Astrocyte of the spinal cord (primary cell): ENCODE data around the gene AKT3.
A peak's percentile ranks its signal among the peaks of the same experiment; 100 is the strongest.

Experiments
- DNase-seq: peaks from one replicate; pipeline ENCODE4 v3.0.0; 2011; ENCODE audit warnings: low read depth, low spot score
- H3K4me3 ChIP-seq: 2 replicates; pipeline ENCODE4 v1.5.1; 2011; ENCODE audit warnings: low read depth, mild to moderate bottlenecking, low read length, moderate library complexity
- in situ Hi-C: cut with HindIII; loops from 2 replicates; pipeline ENCODE4 v1.10.0; 2017; ENCODE audit warnings: low sequenced_read_pairs
- TF ChIP-seq, protein P1 (sequence below): IDR thresholded peaks from 2 replicates; pipeline ENCODE4 v1.5.1; 2012; ENCODE audit warnings: low read depth, mild to moderate bottlenecking, low read length, inconsistent platforms

AKT3 gene

DNA sequence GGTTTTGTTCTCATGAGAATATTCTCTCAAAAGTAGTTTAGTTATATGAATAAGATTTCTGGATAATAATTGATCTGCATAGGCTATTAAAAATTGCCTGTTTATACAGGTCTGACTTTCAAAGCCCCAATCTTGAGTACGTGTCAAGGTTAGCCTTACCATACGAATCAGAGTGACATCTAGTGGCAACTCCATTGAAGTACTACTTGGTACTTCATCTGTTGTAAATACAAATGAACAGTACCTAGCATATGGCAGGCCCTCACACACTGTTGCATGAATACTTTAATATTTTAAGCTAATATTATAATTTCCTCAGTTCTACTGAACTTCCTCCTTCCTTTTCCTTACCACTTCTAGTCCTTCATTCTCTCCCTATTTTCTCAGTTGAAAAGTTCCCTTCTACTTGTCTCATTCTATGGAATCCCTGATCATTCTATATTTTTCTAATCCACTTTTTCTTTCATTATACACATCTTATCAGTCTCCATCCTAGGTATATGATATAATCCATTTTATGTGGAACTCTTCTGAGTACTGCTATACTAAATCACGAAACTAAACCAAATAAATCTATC lies 101.2 kb downstream of the AKT3 start:
- TF ChIP-seq, protein P1, sequence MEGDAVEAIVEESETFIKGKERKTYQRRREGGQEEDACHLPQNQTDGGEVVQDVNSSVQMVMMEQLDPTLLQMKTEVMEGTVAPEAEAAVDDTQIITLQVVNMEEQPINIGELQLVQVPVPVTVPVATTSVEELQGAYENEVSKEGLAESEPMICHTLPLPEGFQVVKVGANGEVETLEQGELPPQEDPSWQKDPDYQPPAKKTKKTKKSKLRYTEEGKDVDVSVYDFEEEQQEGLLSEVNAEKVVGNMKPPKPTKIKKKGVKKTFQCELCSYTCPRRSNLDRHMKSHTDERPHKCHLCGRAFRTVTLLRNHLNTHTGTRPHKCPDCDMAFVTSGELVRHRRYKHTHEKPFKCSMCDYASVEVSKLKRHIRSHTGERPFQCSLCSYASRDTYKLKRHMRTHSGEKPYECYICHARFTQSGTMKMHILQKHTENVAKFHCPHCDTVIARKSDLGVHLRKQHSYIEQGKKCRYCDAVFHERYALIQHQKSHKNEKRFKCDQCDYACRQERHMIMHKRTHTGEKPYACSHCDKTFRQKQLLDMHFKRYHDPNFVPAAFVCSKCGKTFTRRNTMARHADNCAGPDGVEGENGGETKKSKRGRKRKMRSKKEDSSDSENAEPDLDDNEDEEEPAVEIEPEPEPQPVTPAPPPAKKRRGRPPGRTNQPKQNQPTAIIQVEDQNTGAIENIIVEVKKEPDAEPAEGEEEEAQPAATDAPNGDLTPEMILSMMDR = peak; percentile 76
- peak; percentile 84 for DNase-seq
- H3K4me3 ChIP-seq = no peak overlapping the region
- in situ Hi-C loops = no loop called here

DNA sequence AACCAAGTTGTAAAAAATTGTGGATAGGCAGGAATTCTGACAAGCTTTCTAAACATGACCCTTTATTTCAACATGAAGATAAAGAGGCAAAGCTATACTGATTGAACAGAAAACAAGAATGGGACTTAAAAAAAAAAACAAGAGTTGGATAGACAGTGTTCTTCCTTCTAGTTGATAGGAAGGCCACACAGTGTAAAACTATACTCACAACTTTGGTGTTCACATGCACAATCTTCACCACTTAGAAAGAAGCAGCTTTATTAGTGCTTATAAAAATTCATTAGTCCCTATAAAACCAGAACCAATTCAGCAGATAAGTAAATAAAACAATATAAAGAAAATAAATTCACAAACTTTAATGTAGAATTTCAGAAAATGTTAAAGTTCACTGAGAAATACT lies 101.8 kb downstream of the AKT3 start:
- no peak overlapping the region for H3K4me3 ChIP-seq
- no peak for DNase-seq
- TF ChIP-seq, protein P1 = no peak
- in situ Hi-C loops = no loop called here

DNA sequence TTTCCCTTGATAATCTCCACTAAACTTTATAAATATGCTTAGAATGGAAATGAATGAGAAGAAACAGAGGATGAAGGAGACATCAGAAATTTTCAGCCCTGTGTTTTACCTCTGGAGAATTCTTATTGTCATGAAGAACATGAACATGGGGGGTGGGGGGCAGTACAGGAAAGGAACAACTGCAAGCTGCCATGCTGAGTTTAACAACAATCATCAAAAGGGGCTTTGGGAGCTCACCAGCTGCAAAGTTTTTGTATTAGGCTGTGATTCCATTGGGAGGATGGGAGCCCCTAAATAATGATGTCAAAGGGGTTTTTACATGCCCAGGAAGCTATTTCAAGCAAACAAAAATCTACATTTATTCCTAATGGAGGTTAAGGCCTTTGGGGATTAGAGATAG lies 103.3 kb downstream of the AKT3 start:
- TF ChIP-seq, protein P1 = no peak
- in situ Hi-C loops = no loop called here
- DNase-seq = no peak
- no peak overlapping the region for H3K4me3 ChIP-seq

DNA sequence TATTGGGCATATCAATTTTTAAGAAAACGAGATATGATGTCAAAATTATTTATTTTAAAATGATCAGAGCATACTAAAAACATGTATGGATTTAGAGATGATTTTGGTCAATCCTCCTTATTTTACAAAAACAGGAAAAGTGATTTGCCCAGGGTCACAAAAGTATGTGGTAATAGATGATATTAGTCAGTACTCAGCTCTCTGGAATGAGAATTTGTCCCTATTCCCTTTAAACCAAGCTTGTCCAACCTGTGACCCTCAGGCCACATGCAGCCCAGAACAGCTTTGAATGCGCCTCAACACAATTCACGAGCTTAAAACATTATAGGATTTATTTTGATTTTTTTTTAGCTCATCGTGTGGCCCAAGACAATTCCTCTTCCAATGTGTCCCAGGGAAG lies 104.7 kb downstream of the AKT3 start:
- peak; percentile 24 for DNase-seq
- TF ChIP-seq, protein P1 = no peak
- no peak overlapping the region for H3K4me3 ChIP-seq
- in situ Hi-C loops = no loop called here

DNA sequence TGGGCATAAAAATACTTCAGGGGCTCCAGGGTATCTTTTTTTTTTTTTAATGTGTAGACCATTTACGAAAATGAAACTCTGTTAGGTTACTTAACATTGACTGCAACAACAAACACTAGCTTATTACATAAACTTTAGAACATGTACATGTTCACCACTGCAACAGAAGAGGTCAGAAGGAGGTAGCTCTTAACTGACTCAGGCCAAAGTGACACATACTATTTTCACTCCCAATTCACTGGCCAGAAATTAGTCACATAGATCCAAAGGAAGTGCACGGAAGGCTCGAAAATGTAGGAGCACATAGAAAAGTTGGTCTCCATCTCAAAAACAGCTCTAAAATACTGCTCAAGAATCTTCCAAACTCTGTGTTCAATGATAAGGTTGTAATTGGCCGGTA lies 107.2 kb downstream of the AKT3 start:
- in situ Hi-C loops = no loop called here
- H3K4me3 ChIP-seq = no peak overlapping the region
- TF ChIP-seq, protein P1 = no peak
- peak; percentile 79 for DNase-seq

DNA sequence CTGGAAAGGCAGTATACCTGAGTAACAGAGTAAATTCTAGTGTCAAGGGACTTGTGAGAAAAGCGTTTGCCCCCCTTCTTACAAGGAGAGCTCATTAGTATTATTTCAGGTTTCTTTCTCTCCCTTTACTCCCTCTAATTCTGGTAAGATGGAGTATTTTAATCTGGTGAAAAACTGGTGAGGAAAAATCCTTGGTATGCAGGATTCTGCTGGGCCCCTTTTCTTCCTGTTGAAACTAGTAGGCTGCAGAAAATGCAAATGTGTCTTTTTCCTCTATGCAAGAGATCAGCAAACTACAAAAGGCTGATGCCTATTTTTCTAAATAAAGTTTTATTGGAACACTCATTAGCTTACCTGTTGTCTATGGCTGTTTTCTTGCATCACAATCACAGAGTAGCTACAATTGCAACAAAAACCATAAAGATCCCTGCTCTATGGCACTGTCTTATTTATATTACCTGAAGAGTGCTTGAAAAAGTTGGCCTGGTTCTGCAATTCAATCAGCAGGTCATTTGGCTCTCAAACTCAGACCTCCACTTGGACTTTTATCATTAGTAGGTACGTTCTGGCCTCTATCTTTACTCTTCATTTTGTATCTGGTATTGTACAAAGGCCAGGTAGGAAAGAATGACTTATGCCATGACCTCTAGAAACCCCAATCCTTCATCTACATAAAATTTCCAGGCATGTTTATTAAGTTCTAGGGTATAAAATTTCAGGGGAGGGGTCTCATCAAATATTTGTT lies 109.6 kb downstream of the AKT3 start:
- DNase-seq = peak; percentile 35
- H3K4me3 ChIP-seq = no peak overlapping the region
- in situ Hi-C loops = no loop called here
- TF ChIP-seq, protein P1 = no peak
